Esophagus mucosa (tissue), 1 donor: ENCODE data around the gene FZD8. TPM values are rescaled to one million over a fixed set of nuclear protein-coding genes. Genes with fewer than 3 reads are reported as not detected.
A peak's percentile ranks its signal among the peaks of the same experiment; 100 is the strongest.

Experiments used
- ATAC-seq: fragments of 200-7000 bp; cut with Tn5 transposase; one replicate; pipeline ENCODE4 v1.9.1; 2020
- total RNA-seq: library from RNA; stranded (reverse); gene quantifications from one replicate; pipeline ENCODE4 v1.2.4, GENCODE V29; 2023
- donor health status: DM: yes; HTN: yes; CAD: no.

The FZD8 gene
- total RNA-seq, 1 donor from 2014 or later: 0.56 TPM

- ATAC-seq: peak; percentile 82
These were observed 983 bp downstream of the FZD8 start for GRCh38 chr10:35640951-35641675.

DNA sequence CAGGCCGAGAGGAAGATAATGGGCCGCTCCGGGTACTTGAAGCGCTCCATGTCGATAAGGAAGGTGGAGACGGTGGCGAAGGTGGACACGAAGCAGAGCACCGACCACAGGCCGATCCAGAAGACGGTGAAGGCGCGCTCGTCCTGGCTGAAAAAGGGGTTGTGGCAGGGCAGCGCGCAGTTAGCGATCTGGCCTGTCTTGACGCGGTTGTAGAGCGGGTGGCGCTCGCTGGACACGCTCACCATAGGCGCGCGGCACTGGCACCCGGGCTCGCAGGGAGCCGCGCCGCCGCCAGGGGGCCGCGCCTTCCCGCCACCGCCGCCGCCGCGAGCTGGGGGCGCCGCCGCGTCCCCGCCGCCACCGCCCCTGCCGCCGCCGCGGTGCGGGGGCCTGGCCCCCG lies 1.6 kb downstream of the FZD8 start:
- peak; percentile 30 for ATAC-seq

DNA sequence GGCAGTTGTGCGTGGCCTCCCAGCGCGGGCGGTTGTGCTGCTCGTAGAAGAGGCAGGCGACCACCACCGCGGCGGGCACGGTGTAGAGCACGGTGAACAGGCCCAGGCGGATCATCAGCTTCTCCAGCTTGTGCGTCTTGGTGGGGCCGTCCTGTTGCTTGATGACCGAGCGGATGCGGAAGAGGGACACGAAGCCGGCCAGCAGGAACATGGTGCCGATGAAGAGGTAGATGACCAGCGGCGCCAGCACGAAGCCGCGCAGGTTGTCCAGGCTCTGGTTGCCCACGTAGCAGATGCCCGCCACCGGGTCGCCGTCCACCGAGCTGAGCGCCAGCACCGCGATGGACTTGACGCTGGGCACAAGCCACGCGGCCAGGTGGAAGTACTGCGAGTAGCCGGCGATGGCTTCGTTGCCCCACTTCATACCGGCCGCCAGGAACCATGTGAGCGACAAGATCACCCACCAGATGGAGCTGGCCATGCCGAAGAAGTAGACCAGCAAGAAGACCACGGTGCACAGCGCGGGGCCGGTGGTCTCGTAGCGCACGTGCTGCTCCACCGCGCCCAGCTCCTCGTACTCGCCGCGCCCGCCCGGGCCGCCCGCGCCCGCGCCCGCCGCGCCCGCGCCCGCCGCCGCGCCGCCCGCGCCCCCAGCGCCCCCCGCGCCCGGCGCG lies 2.2 kb downstream of the FZD8 start:
- no peak for ATAC-seq

DNA sequence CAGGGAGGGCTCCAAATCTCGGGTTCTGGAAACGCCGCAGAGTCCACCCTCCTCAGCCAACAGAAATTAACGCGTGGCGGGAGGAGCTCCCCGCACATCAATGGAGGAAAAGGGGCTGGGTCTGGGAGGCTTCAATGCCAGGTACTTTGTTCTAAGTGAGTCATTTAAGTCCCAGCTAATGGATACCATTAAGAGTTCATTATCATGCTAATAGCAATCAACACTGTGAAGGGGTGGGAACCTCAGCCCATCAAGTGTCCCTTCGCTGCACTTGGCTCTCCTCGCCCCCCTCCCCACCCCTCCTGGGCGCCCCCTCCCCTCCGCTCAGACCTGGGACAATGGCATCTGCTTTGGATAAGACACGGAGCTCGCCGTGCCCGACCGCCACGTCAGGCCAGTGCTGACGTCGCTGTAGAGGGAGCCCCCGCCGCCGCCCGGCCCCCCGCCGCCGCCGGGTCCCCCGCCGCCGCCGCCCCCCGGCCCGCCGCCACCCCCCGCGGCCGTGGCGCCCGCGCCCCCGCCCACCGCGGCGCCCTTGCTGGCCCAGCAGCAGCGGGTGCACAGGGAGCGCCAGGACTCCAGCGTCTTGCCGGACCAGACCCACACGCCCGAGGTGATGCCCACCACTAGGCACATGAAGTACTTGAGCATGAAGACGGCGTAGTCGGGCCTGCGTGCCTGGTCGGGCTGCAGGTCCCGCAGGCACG lies 2.9 kb downstream of the FZD8 start:
- no peak for ATAC-seq

GRCh38 chr10:35638101-35638500 lies 4.0 kb downstream of the FZD8 start:
- ATAC-seq: no peak

DNA sequence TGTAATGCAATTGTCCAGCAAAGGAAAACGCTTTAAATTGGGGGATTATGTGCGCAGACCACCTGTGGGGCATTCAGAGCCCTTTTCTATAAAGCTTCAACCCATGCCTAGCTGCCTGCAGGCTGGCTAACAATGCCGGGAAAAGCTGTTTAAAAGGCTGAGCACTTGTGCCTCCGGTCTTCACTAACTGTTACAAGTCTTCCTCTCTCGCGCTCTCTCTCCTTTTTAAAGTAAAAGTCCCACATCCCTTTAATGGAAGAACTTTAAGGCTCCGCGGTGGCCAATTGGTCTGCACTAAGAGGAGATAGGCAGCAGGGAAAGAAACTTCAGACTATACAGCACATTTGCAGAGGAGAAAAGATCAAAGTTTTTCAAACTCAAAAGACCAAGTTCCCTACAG lies 4.6 kb downstream of the FZD8 start:
- ATAC-seq: no peak

DNA sequence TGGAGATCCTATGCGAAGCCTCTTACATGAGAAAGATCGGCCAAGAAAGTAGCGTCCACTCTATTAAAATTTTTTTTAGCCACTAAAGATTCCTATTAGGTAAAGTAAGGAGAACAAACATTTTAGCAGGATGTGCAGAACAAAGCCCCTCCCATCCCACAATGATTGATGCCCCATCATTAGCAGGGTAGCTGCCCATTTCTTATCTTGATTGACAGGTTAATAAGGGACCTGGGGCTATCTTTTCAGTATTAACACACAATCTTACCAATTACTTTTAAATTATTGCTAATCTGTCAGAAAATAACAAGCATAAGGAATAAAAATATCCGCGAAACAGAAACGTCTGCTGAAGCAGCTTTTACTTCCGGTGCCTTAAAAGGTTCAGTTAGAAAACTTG lies 5.1 kb downstream of the FZD8 start:
- ATAC-seq: no peak

DNA sequence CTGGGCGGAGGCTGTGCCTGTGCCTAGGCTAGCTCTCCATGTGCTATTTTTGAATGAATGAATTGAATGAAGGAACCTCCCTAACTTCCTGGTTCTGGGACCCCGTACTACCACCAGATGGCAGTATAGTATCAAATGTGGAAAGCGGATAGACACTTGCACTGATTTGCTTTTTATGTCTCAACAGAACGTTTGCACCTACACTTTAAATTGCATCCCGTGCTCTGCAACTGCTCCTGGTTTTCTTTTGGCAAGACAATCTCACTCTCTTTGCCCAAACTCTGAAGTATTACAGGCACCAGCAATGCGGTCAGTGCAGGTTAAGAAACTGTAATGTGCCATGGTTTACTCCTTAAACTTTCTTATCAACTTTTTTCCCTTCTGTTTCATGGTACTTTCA lies 6.5 kb downstream of the FZD8 start:
- ATAC-seq: peak; percentile 80

- ATAC-seq: no peak
These were observed 8.8 kb downstream of the FZD8 start for GRCh38 chr10:35633006-35633980.

GRCh38 chr10:35632027-35632426 lies 10.1 kb downstream of the FZD8 start:
- ATAC-seq: no peak

DNA sequence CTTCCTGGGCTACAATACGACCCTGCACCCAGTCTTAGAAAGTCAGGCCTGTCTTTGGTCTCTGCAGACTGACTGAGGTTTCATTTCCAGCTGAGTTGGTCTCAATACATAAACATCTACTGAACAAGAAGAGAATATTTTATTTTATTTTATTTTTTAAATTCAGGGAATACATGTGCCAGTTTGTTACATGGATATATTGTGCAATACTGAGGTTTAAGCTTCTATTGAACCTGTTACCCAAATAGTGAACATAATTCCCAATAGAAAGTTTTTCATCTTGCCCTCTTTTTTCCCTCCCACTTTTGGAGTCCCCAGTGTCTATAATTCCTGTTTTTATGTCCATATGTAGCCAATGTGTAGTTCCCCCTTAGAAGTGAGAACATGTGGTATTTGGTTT lies 10.7 kb downstream of the FZD8 start:
- no peak for ATAC-seq

- ATAC-seq: no peak
These were observed 15.1 kb downstream of the FZD8 start for GRCh38 chr10:35626971-35627507.

GRCh38 chr10:35614312-35614711 lies 27.8 kb downstream of the FZD8 start:
- ATAC-seq: peak; percentile 81

GRCh38 chr10:35613597-35614226 lies 28.4 kb downstream of the FZD8 start:
- ATAC-seq: no peak

DNA sequence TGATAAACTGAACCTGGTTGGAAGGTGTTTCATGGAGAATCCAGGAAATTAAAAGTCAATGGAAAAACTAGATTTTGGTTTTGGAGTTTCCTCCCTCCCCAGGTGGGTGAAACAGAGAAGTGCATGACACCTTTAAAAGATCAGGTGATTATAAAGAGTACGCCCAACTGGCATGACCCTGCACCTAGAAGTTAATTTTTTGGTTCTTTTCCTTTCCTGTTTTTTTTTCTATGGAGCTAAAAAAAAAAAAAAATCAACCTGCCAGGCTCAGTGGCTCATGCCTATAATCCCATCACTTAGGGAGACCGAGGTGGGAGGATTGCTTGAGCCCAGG lies 29.0 kb downstream of the FZD8 start:
- ATAC-seq: no peak

DNA sequence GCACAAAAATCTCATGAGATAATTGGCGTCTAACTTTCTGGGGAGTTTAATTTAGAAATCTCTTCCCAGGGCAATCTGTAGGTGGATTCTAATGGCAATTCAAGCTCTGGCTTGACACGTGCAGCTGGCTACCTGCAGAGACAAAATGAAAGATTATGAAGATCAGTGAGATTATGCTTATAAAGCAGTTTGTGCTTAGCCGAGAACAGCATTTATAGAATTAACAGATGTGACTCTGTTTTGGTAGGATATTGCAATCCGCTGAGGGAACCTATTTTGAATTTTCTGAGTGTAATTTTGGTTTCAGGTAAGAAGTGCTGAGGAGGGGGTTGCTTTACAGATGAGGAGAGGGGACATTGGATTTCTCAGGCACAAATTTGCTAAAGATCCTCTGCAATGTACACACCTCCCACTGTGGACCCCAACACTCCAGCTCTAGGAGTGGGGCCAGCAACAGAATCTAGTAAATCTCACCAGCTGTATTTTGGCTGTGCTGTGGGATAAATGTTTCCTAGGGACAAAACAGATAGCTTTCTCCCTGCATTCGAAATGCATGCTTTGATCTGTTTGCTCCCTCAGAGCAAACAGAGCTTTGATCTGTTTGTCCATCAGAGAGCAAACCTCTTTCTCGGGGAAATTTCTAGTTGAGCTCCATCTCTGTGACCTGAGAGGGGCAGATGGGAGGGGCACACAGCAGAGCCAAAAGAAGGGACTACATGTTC lies 29.6 kb downstream of the FZD8 start:
- ATAC-seq: no peak

DNA sequence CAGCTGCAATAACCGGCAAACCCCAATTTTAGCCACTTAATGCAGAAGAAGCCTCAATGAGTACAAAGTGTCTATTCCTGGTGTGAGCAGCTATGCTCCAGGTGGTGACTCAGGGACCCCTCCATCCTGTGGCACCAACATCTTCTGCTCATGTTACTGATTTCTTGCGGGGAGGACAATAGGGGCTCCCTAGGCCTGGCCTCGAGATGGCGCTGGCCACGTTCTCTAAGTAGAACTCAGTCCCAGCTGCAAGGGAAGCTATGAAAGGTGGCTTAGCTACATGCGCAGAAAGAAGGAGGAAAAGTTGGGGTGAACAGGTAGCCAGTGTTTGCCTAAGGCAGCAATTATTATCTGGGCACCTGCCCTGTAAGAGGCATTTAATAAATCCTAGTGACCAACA lies 30.3 kb downstream of the FZD8 start:
- ATAC-seq: no peak

DNA sequence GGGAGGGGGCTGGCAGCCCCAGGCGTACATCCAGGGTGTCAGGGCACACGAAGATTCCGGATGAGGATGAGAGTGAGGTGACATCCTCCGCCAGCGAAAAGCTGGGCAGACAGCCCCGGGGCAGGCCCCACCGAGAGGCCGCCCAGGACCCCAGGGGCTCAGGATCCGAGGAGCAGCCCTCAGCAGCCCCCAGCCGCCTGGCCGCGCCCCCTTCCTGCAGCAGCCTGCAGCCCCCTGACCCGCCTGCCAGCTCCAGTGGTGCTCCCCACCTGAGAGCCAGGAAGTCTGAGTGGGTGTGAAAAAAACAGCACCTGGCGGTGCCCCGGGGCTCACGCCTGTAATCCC lies 33.8 kb downstream of the FZD8 start:
- no peak for ATAC-seq

DNA sequence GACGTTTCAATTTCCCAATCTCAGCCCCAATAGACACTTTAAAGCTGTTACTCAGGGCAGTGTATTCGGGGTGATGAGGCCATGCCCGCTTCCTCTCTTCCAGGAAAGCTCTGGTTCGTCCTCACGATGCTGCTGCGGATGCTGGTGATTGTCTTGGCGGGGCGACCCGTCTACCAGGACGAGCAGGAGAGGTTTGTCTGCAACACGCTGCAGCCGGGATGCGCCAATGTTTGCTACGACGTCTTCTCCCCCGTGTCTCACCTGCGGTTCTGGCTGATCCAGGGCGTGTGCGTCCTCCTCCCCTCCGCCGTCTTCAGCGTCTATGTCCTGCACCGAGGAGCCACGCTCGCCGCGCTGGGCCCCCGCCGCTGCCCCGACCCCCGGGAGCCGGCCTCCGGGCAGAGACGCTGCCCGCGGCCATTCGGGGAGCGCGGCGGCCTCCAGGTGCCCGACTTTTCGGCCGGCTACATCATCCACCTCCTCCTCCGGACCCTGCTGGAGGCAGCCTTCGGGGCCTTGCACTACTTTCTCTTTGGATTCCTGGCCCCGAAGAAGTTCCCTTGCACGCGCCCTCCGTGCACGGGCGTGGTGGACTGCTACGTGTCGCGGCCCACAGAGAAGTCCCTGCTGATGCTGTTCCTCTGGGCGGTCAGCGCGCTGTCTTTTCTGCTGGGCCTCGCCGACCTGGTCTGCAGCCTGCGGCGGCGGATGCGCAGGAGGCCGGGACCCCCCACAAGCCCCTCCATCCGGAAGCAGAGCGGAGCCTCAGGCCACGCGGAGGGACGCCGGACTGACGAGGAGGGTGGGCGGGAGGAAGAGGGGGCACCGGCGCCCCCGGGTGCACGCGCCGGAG lies 34.4 kb downstream of the FZD8 start:
- peak; percentile 18 for ATAC-seq

DNA sequence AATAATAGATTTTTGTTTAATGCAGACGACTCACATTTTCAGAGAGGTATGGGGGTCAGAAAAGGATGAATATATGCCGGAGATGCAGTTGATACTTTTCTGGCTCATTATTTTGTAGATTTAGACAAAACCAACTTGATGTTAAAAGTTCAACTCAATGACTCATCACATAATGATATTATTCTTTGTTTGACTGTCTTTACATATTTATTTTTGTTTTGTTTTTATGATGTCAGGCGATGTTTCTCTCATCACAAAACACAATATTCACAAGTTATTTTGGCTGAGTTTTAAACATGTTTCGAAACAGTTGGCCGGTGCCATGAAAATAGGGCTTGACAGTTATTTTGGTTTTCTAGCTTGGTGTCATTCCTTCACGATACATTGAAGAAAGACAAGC lies 35.7 kb downstream of the FZD8 start:
- no peak for ATAC-seq
